Effector memory CD8-positive, alpha-beta T cell (primary cell): ENCODE results near the gene IRAK2.

ENCODE experiments used
- ATAC-seq: fragments of 150-1000 bp; cut with Tn5 transposase; replicated peaks from 2 replicates; pipeline ENCODE4 v1.10.0; 2021; ENCODE audit warnings: mild to moderate bottlenecking, moderate library complexity
- DNase-seq, 3 experiments: peaks; one replicate each; pipeline ENCODE4 v3.0.0; 2021
- H3K27ac Mint-ChIP-seq, 2 donors: one replicate each; pipeline ENCODE4 v1.8.0; 2022; ENCODE audit warnings: mild to moderate bottlenecking in 2 of 2, mixed read lengths in 2 of 2, moderate library complexity in 2 of 2
- H3K27me3 Mint-ChIP-seq, 2 donors: one replicate each; pipeline ENCODE4 v1.8.0; 2022; ENCODE audit warnings: mixed read lengths in 2 of 2
- H3K36me3 Mint-ChIP-seq: one replicate; pipeline ENCODE4 v1.8.0; 2022; ENCODE audit warnings: mild to moderate bottlenecking, moderate library complexity, mixed read lengths; ENCODE audit not compliant: insufficient read depth
- H3K4me1 Mint-ChIP-seq, 2 donors: one replicate each; pipeline ENCODE4 v1.8.0; 2022; ENCODE audit warnings: low read depth in 2 of 2, mixed read lengths in 2 of 2
- H3K4me3 Mint-ChIP-seq, 2 donors: one replicate each; pipeline ENCODE4 v1.8.0; 2022; ENCODE audit warnings: mild to moderate bottlenecking in 2 of 2, mixed read lengths in 2 of 2, moderate library complexity in 2 of 2
- H3K9me3 Mint-ChIP-seq, 2 donors: one replicate each; pipeline ENCODE4 v1.8.0; 2022; ENCODE audit warnings: mixed read lengths in 2 of 2

Gene IRAK2

DNA sequence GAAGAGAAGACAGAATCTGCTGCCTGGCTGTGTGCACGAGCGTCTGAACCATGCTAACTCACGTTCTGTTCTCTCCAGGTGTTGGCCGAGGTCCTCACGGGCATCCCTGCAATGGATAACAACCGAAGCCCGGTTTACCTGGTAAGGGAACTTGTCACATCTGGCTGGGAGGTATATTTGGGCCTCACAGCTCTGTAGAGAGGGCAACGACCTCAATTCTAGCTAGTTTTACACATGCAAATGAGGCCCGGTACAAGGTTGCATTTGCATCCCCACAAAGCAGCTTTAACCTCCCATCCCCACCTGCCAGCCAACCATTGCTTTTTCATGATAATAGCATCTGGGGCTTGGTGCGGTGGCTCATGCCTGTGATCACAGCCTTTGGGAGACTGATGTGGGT lies 61.6 kb downstream of the IRAK2 start:
- no peaks in the 10 kb centered on the region for H3K27me3 Mint-ChIP-seq
- ATAC-seq: no peak
- no peak overlapping the region for H3K27ac Mint-ChIP-seq
- H3K9me3 Mint-ChIP-seq: no peaks in the 10 kb centered on the region
- H3K36me3 Mint-ChIP-seq: peaks cover 13% of the 10 kb centered on the region
- H3K4me1 Mint-ChIP-seq: peaks cover 31 to 41% of the 10 kb centered on the region in 2 donors
- DNase-seq: no peak
- H3K4me3 Mint-ChIP-seq: no peak overlapping the region

- no peaks in the 10 kb centered on the region for H3K9me3 Mint-ChIP-seq
- H3K4me3 Mint-ChIP-seq: peak overlapping the region; percentile 10 to 40
- H3K27me3 Mint-ChIP-seq: no peaks in the 10 kb centered on the region
- H3K27ac Mint-ChIP-seq: peak overlapping the region in 1 of 2 donors; percentile 89
- H3K36me3 Mint-ChIP-seq: peaks cover 9% of the 10 kb centered on the region
- ATAC-seq (no peak), DNase-seq (no peak)
- H3K4me1 Mint-ChIP-seq: peaks cover 26 to 31% of the 10 kb centered on the region in 2 donors
Observed at GRCh38 chr3:10228248-10228950, 63.7 kb downstream of the IRAK2 start.

DNA sequence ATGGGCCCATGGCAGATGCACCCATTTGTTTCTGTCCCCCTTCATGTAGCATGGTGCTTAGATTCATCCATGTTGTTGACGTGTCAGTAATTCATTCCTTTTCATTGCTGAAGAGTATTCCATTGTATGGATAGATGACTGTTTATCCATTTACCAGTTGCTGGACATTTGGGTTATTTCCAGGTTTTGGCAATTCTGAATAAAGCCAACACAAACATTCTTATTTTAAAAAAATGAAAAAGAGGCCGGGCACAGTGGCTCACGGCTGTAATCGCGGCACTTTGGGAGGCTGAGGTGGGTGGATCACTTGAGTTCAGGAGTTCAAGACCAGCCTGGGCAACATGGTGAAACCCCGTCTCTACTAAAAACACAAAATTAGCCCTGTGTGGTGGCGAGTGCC lies 64.9 kb downstream of the IRAK2 start:
- H3K27me3 Mint-ChIP-seq: no peaks in the 10 kb centered on the region
- peaks cover 9% of the 10 kb centered on the region for H3K36me3 Mint-ChIP-seq
- ATAC-seq (no peak), DNase-seq (no peak)
- H3K4me1 Mint-ChIP-seq: peaks cover 16 to 24% of the 10 kb centered on the region in 2 donors
- H3K4me3 Mint-ChIP-seq: no peak overlapping the region
- no peaks in the 10 kb centered on the region for H3K9me3 Mint-ChIP-seq
- H3K27ac Mint-ChIP-seq: no peak overlapping the region

DNA sequence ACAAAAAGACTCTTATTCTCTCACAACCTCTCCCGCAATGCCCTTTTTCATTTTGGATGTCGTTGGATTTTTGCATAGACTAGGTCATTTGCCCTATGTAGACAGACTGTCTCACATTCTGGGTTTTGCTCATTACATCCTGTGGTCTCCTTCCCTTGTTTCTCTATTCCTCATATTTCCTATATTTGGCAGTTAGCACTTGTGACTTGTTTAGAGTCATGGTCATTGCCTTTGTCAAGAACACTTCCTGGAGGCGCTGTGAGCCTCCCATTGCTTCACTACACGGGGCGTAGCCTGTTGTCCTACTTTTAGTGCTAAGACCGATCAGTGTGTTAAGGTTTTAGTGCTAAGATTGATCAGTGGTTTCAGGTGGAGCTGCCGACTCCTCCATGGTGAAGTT lies 67.4 kb downstream of the IRAK2 start:
- H3K4me1 Mint-ChIP-seq: peaks cover 5 to 14% of the 10 kb centered on the region in 2 donors
- H3K4me3 Mint-ChIP-seq: peak overlapping the region in 1 of 2 donors; percentile 50
- no peaks in the 10 kb centered on the region for H3K9me3 Mint-ChIP-seq
- H3K36me3 Mint-ChIP-seq: peaks cover 15% of the 10 kb centered on the region
- DNase-seq (no peak), ATAC-seq (peak; percentile 73)
- peak overlapping the region in 1 of 2 donors; percentile 27 for H3K27ac Mint-ChIP-seq
- no peaks in the 10 kb centered on the region for H3K27me3 Mint-ChIP-seq

- DNase-seq: no peak
- no peak for ATAC-seq
- Mint-ChIP-seq H3K36me3 (peaks cover 23% of the 10 kb centered on the region), H3K27ac (no peak overlapping the region), H3K9me3 (no peaks in the 10 kb centered on the region), H3K4me1 (peaks cover 13 to 22% of the 10 kb centered on the region in 2 donors), H3K27me3 (no peaks in the 10 kb centered on the region), H3K4me3 (no peak overlapping the region)
Observed at GRCh38 chr3:10233988-10234387, 69.3 kb downstream of the IRAK2 start.

GRCh38 chr3:10234526-10235230 lies 70.0 kb downstream of the IRAK2 start:
- H3K4me1 Mint-ChIP-seq: peaks cover 17 to 24% of the 10 kb centered on the region in 2 donors
- no peak for DNase-seq
- no peaks in the 10 kb centered on the region for H3K9me3 Mint-ChIP-seq
- peaks cover 26% of the 10 kb centered on the region for H3K36me3 Mint-ChIP-seq
- H3K27me3 Mint-ChIP-seq: no peaks in the 10 kb centered on the region
- H3K27ac Mint-ChIP-seq: no peak overlapping the region
- ATAC-seq: no peak
- H3K4me3 Mint-ChIP-seq: no peak overlapping the region

GRCh38 chr3:10235551-10235950 lies 70.8 kb downstream of the IRAK2 start:
- H3K36me3 Mint-ChIP-seq: peaks cover 31% of the 10 kb centered on the region
- ATAC-seq: no peak
- no peaks in the 10 kb centered on the region for H3K9me3 Mint-ChIP-seq
- DNase-seq: no peak
- H3K27me3 Mint-ChIP-seq: no peaks in the 10 kb centered on the region
- H3K4me1 Mint-ChIP-seq: peaks cover 18 to 24% of the 10 kb centered on the region in 2 donors
- no peak overlapping the region for H3K4me3 Mint-ChIP-seq
- H3K27ac Mint-ChIP-seq: peak overlapping the region in 1 of 2 donors; percentile 73

- H3K27ac Mint-ChIP-seq: peak overlapping the region; percentile 92 to 93
- peaks cover 34 to 37% of the 10 kb centered on the region in 2 donors for H3K4me1 Mint-ChIP-seq
- no peaks in the 10 kb centered on the region for H3K9me3 Mint-ChIP-seq
- DNase-seq: peak in 1 of 3 experiments; percentile 29
- no peaks in the 10 kb centered on the region for H3K27me3 Mint-ChIP-seq
- ATAC-seq: peak; percentile 58
- H3K36me3 Mint-ChIP-seq: peaks cover 37% of the 10 kb centered on the region
- peak overlapping the region; percentile 25 to 43 for H3K4me3 Mint-ChIP-seq
Observed at GRCh38 chr3:10238345-10239183, 73.8 kb downstream of the IRAK2 start.

DNA sequence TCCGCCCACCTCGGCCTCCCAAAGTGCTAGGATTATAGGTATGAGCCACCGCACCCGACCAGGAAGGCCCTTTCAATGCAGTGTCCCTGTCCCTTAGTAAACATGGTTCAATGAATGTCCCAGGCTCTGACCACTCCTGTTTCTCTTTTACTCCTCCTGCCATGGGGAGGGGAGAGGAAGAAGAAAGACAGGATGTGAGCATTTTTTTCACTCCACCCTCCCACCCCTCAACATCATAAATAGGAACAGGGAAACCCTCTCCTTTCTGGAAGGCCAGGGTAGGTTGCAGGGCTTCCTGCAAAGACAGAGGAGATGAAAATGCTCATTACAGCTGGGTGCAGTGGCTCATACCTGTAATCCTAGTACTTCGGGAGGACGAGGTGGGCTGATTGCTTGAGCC lies 76.1 kb downstream of the IRAK2 start:
- peaks cover 31% of the 10 kb centered on the region for H3K36me3 Mint-ChIP-seq
- peaks cover 35 to 37% of the 10 kb centered on the region in 2 donors for H3K4me1 Mint-ChIP-seq
- DNase-seq: no peak
- H3K27ac Mint-ChIP-seq: peak overlapping the region; percentile 66 to 75
- ATAC-seq: no peak
- no peaks in the 10 kb centered on the region for H3K9me3 Mint-ChIP-seq
- H3K27me3 Mint-ChIP-seq: no peaks in the 10 kb centered on the region
- H3K4me3 Mint-ChIP-seq: no peak overlapping the region

DNA sequence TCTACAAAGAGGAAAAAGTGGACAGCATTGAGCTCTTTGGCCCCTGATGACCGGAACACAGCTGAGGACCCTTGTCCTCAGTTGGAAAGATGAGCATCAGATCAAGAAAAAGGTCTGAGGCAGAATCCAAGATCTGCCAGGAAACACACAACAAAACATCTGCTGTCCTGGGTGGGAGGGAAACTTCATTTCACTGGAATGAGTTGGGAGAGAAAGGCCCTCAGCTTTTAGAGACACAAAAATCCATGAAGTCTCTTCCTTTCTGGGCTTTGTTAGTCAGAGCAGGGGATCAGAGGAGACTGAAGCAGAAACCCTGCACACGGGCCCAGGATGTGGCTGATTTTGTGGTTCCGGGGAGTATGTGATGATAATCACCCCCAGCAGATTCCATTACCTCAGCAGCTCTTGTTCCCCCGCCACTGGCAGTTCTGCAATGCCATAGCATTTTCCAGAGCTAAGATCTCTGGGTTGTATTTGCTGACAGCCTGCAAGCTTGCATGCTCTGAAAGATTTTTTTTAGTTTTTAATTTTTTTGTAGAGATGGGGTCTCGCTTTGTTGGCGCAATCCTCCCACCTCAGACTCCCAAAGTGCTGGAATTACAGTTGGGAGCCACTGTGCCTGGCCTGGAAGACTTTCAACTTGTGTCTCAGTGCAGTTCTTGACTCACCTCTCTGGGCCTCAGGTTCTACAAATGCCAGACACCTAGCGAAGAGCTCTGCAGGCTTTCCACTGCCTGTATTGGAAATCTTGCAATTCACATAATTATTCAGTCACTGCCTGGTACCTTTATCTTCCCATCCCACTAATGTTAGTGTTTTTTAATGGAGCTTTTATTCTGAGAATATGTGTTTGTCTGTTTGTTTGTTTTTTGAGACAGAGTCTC lies 77.7 kb downstream of the IRAK2 start:
- peak overlapping the region; percentile 92 for H3K27ac Mint-ChIP-seq
- peaks cover 33 to 37% of the 10 kb centered on the region in 2 donors for H3K4me1 Mint-ChIP-seq
- peaks cover 25% of the 10 kb centered on the region for H3K36me3 Mint-ChIP-seq
- no peaks in the 10 kb centered on the region for H3K9me3 Mint-ChIP-seq
- peak overlapping the region; percentile 57 to 66 for H3K4me3 Mint-ChIP-seq
- ATAC-seq: peak; percentile 98
- DNase-seq: peak; percentile 55 to 56 (median 56)
- H3K27me3 Mint-ChIP-seq: no peaks in the 10 kb centered on the region

GRCh38 chr3:10244009-10244408 lies 79.3 kb downstream of the IRAK2 start:
- peaks cover 30 to 31% of the 10 kb centered on the region in 2 donors for H3K4me1 Mint-ChIP-seq
- no peak for ATAC-seq
- H3K27me3 Mint-ChIP-seq: no peaks in the 10 kb centered on the region
- no peak overlapping the region for H3K27ac Mint-ChIP-seq
- no peak for DNase-seq
- peaks cover 25% of the 10 kb centered on the region for H3K36me3 Mint-ChIP-seq
- peak overlapping the region in 1 of 2 donors; percentile 27 for H3K4me3 Mint-ChIP-seq
- H3K9me3 Mint-ChIP-seq: no peaks in the 10 kb centered on the region

DNA sequence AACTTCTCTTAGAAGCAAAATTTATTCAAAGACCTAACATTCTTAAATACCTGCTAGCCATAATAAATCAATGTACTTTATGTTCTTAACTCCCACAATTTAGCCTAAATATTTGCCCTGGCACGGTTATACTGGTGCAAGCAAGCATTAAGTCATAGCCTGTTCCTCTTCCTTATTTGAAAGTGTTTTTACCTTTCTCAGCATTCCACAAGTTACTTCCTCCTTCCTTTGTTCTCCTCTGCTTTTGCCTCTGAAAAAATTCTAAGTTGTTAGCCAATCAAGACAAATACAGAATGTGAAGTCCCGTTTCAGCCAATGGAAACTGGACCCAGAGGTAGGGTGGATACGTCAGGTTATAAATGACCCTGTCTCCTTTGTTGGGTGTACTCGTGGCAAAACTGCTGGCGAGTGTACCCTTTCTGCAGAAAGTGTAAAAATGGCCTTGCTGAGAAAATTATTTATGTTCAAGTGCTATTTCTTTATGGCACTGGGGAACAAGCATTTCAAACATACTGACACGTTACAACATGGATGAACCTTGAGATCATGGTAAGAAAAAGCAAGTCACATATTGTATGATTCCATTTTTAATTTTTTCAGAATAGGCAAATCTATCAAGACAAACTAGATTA lies 80.5 kb downstream of the IRAK2 start:
- no peak for ATAC-seq
- no peak overlapping the region for H3K27ac Mint-ChIP-seq
- no peaks in the 10 kb centered on the region for H3K9me3 Mint-ChIP-seq
- DNase-seq: no peak
- H3K4me3 Mint-ChIP-seq: no peak overlapping the region
- peaks cover 35 to 36% of the 10 kb centered on the region in 2 donors for H3K4me1 Mint-ChIP-seq
- H3K36me3 Mint-ChIP-seq: peaks cover 29% of the 10 kb centered on the region
- H3K27me3 Mint-ChIP-seq: no peaks in the 10 kb centered on the region
